ENCODE measurements around the gene BTN1A1. TPM values are rescaled to one million over a fixed set of nuclear protein-coding genes. Genes with fewer than 3 reads are reported as not detected.

BTN1A1 gene
- total and polyA plus RNA-seq, 10 of the 15 experiments (the other 5 are each of a cell fraction or from before 2014, with no cell fraction given): 0.05 to 2.2 (median 0.87) TPM

GRCh38 chr6:26538572-26538902 is 38.4 kb downstream of the BTN1A1 start:
- DNase-seq (ENCODE audit: low read depth, low spot score): no peak
- peak overlapping the region; percentile 98 for H2AFZ ChIP-seq (ENCODE audit: control insufficient read depth, low read depth, low read length)
- SMC1A ChIA-PET (ENCODE audit: uncharacterized antibody, unreplicated experiment): interaction anchor here (1.1 to 3.0 kb wide), 5 partner anchors 15 to 322 kb away, joined by 3 to 22 read pairs (median 12); a partner anchor contains a TSS
- TF ChIP-seq NKRF (conservative IDR thresholded peaks at IDR 0.05) (peak; percentile 21; the same call in 1 of the 2 replicates), EED (IDR thresholded peaks at IDR 0.05; ENCODE audit: low read depth) (no peak), PKNOX1 (IDR thresholded peaks at IDR 0.05) (no peak; the same call in 1 of the 2 replicates), EP300 (IDR thresholded peaks at IDR 0.05; ENCODE audit: borderline replicate concordance in 1 of 2, control insufficient read depth in 1 of 2, low read depth in 2 of 2, low read length in 2 of 2) (0 out of 4 replicates have a peak, but pooled peaks of 1 of the 2 experiments have one; percentile 9), RAD21 (IDR thresholded peaks at IDR 0.05; ENCODE audit: insufficient read depth, low read depth, low read length) (no peak), IKZF1 (conservative IDR thresholded peaks at IDR 0.05) (peak; percentile 38; the same call in 1 of the 2 replicates), RFX5 (IDR thresholded peaks at IDR 0.05; ENCODE audit: low read depth, low read length) (no peak), SMAD5 (IDR thresholded peaks at IDR 0.05; ENCODE audit: low read depth) (no peak), MTA3 (IDR thresholded peaks at IDR 0.05; ENCODE audit: borderline replicate concordance, low read length) (no peak), RBBP5 (conservative IDR thresholded peaks at IDR 0.05) (0 out of 2 replicates have a peak, but pooled peaks have one; percentile 10), CBFB (IDR thresholded peaks at IDR 0.05; ENCODE audit: low read depth) (no peak), MXI1 (IDR thresholded peaks at IDR 0.05; ENCODE audit: low read depth, low read length) (no peak), BACH1 (IDR thresholded peaks at IDR 0.05; ENCODE audit: borderline replicate concordance) (no peak), NR2F1 (conservative IDR thresholded peaks at IDR 0.05) (0 out of 2 replicates have a peak, but pooled peaks have one; percentile 2), DPF2 (IDR thresholded peaks at IDR 0.05) (no peak), NFIC (IDR thresholded peaks at IDR 0.05; ENCODE audit: low read depth, low read length) (no peak), SIX5 (IDR thresholded peaks at IDR 0.05; ENCODE audit: low read depth, low read length, severe bottlenecking) (no peak), E2F8 (IDR thresholded peaks at IDR 0.05; ENCODE audit: low read depth, partially characterized antibody) (no peak), ZNF207 (IDR thresholded peaks at IDR 0.05; ENCODE audit: borderline replicate concordance) (no peak)
- no peaks in the 10 kb centered on the region for H3K9me3 ChIP-seq (replicated peaks; ENCODE audit: control insufficient read depth, insufficient read depth, low read length)
- CTCF ChIA-PET: interaction anchor here (1.4 to 2.6 kb wide), 3 partner anchors 12 to 30 kb away, joined by 7 to 17 read pairs (median 13); no protein-coding TSS in a partner anchor
- ATAC-seq: peak; percentile 3; the same call in 1 of the 3 replicates
- no peak for FAIRE-seq
- POLR2A ChIA-PET: interaction anchor here (1.0 to 3.9 kb wide), 9 partner anchors 12 to 365 kb away, joined by 3 to 29 read pairs (median 4); no protein-coding TSS in a partner anchor
- H3K79me2 ChIP-seq (ENCODE audit: control insufficient read depth, insufficient read depth, low read length): peaks cover 36% of the 10 kb centered on the region
- under 1% methylated on average over 15 of the region's 15 CpGs for WGBS (ENCODE audit: insufficient coverage, insufficient replicate concordance, low lambda C conversion rate, missing lambda C conversion rate)
- H3K36me3 ChIP-seq (ENCODE audit: control insufficient read depth in 2 of 2, insufficient read depth in 2 of 2, low read length in 1 of 2): 0 out of 4 replicates have a peak, but pooled peaks cover 0 to 3% of the 10 kb centered on the region in 2 experiments
- H3K4me2 ChIP-seq (ENCODE audit: control insufficient read depth, insufficient read depth): peak overlapping the region; percentile 99
- H3K27ac ChIP-seq (ENCODE audit: control insufficient read depth, insufficient read depth): peak overlapping the region; percentile 99
- in situ Hi-C loops (cut with MboI) (no loop called here), intact Hi-C loops (cut with micrococcal nuclease; ENCODE audit: unreplicated experiment) (loop anchor here (1.0 kb wide), 1 partner anchor 15 kb away; no protein-coding TSS in a partner anchor)
- H3K4me1 ChIP-seq (ENCODE audit: control insufficient read depth, insufficient read depth, low read length): peaks cover 14% of the 10 kb centered on the region
- peak overlapping the region; percentile 85 for H3K9ac ChIP-seq (ENCODE audit: control insufficient read depth, insufficient read depth, low read length)
- RAD21 ChIA-PET (ENCODE audit: unreplicated experiment): interaction anchor here (1.4 to 3.7 kb wide), 7 partner anchors 15 to 229 kb away, joined by 3 to 18 read pairs (median 9); no protein-coding TSS in a partner anchor
- BruUV-seq (replicated peaks): TSS peak; percentile 62
- H3K27me3 ChIP-seq (replicated peaks in 1 of 2; ENCODE audit: control insufficient read depth in 2 of 2, insufficient read depth in 2 of 2, low read length in 1 of 2): no peaks in the 10 kb centered on the region
- H3K4me3 ChIP-seq: peak overlapping the region; percentile 86
- H4K20me1 ChIP-seq (ENCODE audit: control insufficient read depth, insufficient read depth): no peaks in the 10 kb centered on the region

Measured in GM12878 (cell line).